HG03457 (cell line): Measurements from ENCODE around the gene ITGA8.
"Not testable (repeated sequence)": the region's sequence is repeated elsewhere in the genome, so short reads cannot be mapped to it uniquely, and the experiment has no call there.

Experiments used
- ATAC-seq: cut with Tn5 transposase; IDR thresholded peaks from one replicate; pipeline ENCODE4 v1.9.1; 2021; ENCODE audit warnings: moderate number of reproducible peaks; ENCODE audit not compliant: unreplicated experiment

The ITGA8 gene

DNA sequence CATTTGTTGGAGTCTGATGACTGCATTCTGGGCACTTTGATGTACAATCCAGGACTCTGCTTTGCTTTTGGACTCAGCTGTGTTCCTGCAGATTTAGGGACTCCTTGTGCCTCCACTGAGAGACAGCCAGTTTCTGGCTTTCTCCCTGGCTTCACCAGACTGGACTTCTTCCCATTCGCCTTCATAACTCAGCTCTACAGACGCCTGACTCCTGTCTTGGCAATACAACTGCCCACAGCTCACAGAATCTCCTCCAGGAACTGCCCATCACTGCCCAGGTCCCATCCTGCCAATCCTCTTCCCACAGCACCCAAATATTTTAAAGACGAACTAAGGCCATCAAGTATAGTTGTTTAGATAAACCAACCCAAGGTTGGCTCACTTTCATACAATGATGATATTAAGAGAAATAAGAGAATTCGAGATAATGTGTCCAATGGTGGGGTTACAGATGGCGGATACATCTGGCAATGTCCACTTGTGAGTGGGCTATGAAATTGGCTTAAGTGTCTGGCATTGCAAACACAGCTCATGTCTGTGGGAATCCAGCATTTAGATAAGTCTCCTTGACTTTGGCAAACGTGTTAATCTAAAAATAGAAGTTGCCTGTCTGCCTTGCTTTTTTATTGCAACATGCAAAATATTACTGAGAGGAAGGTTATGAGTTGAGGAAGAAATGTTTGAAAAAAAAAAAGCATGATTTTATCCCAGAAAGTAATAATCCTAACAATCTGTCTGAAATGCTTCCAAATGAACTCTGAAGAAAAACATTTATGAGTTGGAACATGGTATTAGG, 95.1 kb downstream of the ITGA8 start:
- no peak for ATAC-seq

DNA sequence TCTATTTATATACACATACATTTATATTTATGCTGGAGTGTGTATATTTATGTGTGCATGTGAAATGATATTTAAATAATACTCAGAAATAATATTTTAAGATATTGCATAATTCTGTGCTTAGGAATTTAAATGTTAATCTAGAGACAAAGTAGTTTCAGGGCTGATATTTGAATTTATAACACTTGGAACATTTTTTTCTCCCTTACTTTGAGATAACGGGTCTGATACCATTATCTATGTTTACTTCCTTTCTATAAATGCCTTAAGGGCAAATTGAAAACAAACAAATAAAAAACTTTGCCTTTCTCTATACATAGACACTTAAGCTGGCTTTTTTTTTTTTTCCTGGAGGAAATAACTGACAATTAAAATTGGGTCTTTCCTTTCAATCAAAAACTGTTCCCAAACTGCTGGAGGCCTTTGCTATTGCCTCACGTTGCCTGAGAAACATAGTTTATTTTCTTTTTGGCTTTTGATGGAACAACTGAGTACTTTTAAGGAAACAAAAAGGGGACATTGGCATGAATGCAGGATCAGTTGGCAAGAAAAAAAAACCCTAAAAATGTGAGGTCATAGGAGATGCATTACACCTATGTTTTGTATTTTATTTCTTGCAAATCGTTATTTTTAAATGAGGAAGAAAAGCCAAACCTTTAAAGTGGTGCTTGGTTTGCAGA, 98.7 kb downstream of the ITGA8 start:
- no peak for ATAC-seq

DNA sequence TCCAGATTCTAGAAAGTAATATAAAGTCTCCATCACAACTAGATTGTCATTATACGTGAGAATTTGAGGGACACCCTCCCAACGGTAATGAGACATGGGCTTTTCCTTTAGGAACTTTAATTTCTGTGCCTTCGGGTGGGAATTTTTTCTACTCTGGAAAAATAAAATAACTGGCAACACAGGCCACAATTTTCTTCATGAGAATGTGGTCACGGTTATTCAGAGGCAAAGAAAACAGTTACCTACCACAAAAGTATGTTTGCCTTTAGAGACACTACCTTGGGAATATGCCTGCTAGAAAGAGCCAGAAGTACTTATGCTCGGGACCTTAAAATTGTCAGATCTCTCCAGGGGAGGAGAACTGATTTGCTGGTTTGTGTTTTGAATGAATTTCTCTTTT, 99.4 kb downstream of the ITGA8 start:
- no peak for ATAC-seq

DNA sequence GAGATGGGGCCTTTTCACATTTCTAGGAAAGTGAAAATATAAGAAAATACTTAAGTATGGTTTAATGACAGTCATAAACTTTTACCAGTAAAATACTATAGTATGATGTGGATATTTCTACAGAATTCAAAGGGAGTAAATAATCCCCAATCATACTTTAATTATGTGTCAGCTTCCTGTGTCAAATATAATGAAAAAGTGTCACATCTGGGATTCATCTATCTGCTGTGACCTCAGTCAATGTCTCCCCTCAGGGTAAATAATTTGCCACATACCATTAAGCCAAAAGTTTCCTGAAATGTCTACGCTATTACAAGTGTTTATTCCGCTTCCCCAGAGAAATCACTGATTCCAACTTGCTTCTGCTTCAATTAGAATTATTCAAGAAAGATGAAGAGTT, 110.5 kb downstream of the ITGA8 start:
- no peak for ATAC-seq

DNA sequence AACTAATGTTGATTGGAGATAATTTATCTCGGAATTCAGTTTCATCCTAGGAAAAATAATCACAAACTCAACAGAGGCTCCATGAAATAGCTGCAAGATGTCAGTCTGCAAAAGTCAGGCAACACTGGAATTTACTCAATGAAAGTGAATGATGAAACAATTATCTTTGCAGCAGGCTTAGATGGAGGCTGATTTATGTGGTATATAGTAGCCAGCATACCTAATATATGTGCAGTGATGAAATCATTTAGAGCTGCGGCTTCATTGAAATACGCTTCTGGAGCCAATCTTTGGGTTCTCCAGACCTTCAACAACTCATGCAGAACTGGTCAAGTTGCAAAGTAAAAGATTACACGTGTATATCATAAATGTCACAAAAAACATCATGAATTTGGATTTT, 113.3 kb downstream of the ITGA8 start:
- ATAC-seq: no peak

DNA sequence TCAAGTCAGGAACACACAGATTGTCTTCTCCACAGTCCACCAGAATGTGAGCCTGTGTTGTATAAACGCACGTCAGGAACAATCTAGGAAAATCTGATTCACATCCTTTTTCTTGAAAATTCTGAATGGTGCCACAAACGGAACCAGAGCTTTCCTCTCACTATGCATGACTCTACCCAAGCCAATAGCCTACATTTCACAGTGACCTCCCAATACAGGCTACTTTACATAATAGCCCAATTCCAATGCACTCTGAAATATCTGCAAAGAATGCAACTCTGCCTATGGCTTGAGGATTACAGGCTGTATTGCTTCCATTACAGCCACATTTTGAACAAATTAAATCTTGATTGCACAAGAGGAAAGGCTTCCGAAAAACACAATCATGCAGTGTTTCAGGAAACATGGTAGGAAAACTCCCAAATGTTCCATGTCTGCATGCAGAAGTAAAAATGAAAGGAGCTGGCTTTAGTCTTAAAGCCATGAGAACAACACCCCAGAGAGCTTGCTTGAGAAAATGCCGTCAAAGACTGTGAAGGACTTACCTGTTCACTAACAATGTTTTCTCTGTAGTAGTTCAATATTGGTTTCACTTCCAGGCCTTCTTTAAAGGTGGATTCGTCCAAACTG, 113.9 kb downstream of the ITGA8 start:
- ATAC-seq: no peak

DNA sequence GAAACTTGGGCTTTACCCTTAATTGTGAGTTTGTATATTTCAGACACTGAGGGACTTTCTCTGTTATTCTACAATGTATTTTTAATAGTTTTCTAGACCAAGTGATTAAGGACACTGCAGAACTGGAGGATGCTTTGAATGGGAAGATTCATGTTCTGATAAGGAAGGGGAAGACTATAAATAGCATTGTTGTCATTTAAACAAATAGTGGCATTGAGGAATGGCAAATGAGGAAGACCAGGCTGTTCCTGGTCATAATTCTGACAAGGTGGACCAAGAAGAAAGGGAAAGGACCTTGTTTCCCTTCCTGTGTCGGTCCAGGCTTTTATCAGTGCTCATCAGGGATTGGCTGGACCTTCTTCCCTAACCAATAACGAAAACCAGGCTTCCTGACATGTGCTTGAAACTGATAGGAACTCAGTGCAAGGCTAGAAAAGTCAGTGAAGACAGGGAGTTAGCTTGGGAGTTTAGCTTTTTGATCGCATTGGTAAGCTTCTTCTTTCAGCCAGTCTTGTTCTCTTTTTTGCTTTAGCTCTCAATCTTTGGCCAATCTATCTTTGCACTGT, 116.2 kb downstream of the ITGA8 start:
- ATAC-seq: no peak

DNA sequence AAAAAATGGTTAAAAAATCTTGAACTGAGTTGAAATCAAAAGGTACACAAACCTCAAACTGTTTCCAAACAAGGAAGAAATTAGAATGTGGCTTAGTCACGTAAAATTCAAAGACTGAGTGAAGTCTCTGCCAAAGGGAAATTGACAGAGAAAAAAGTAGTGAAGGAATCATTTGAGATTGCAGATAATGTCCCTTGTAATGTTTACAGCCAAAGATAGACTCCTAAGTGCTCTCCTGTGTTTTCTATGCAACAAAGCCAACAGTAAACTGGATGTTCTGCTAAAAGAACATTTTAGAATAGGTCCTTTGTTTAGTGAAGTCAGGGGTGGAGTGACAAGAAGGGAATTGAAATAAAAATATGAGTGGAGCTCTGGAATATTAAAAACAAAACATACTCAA, 117.9 kb downstream of the ITGA8 start:
- no peak for ATAC-seq

DNA sequence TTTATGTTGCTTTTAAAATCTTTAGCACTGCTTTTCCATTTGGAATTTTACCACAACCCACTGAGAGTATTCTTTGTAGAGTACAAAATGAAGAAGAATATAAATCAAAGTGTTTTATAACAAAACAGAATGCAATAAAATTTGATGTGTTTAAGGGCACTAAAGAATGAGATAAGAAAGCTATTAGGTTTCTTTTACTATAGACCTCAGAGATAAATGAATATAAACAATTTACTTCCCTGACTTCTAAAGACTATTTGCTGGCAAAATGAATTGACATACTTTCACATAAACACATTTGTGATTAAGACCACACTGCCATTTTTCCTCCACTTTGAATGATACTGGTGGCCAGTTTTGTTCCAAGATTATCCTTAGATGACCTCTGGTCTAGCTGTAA, 124.5 kb downstream of the ITGA8 start:
- ATAC-seq: no peak

DNA sequence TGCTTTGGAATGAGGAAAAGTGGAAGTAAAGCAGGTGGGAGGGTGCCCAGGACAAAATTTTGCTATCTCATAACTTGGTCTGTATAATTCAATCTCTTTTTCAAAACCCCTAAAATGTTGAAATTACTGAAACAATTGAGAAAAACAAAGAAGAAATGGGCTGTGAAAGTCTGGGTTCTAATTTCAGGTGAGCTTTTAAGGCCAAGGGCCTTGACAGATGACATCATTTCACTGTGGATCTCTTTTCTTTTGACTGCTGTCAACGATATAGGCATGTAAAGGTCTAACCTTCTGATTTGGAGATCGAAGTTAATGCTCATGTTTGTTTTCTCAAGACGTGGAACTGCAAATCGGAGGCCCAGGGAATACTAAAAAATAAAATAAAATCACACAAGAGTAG, 127.8 kb downstream of the ITGA8 start:
- ATAC-seq: no peak

DNA sequence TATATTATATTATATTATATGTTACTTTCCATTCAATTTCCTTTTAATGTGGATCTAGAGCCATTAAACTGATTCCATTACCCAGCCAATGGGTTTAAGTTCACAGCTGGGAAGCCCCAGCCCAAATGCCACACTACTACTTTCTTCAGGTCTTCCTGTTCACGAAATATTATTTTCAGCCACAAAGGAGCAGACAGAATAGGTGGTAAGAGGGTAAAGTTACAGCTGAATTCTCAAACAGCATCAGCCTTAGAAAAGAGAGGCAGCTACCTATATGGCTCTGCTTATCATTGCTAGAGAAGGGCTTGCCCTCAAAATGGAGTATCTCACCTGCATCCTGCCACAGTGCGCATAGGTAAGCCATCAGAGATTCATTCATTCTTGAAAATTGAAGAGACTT, 128.3 kb downstream of the ITGA8 start:
- no peak for ATAC-seq

DNA sequence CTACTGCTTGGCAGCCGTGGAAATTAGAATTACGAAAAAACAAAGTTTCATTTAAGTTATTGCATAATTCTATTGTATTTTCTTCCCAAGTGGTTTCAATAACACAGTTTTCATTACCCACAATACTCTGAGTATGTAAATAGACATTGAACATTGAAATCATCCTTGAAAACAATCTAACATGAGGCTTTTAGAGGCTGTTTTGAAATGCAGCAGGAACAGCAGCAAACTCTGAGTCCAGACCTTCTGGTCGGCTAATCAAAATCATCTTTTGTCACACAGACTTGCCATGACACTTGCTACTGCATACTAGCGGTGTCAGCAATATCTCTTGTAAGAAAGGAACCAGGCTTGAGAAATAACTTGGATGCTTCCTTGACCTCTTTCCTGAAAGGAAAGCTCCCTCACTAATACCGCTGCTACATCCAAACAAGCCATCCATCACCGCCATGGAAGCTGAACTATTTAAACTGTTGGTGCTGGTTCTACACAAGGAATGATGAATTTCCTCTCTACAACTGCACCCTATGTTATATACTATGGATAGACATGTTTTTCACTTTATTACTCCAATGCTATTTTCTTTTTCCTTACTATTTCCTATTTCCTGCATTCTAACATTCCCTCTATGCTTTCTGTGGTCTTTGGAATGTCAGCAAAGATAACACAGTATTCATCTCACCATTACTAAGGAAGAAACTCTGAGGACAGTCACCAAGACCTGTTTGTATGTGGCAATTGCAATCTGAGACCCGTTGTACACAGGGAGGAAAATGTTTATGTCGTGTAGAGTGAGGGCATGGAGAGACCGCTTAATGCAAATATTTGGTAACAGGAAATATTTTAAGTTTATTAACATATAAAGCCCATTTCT, 130.8 kb downstream of the ITGA8 start:
- no peak for ATAC-seq

DNA sequence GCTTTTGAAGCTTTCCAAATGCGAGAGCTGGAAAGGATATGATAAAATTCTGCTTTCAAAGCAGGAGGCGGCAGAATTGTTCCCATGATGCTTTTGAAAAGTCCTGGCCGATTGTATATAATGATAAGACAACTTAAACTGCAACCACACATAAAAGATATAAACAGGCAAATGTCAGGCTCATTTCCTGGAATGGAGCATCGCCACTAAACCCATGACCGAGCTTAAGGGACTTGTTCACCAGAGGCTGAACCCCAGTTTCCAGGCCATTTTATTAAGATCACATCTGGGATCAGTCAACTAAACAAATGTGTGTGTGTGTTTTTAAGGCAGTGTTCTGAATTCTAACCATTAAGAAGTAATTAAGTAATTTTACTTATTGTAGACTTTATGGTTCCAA, 131.6 kb downstream of the ITGA8 start:
- ATAC-seq: no peak

DNA sequence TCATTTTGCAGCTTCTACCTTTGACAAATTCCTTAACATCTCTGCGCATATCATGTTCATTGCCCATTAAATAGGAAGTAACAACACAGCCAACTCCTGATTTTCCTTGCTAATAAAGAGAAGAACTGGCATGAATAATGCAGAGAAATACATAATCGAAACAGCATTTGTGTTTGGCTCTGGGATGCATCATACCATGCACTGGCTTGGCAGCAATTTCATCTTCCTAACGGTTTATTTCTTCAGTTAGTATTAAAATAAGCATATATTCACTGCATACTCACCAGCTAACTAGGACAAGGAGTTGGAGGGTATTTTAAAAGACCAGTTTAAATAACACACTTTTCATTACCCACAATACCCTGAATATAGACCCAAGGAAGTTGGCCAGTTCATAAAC, 132.5 kb downstream of the ITGA8 start:
- no peak for ATAC-seq

DNA sequence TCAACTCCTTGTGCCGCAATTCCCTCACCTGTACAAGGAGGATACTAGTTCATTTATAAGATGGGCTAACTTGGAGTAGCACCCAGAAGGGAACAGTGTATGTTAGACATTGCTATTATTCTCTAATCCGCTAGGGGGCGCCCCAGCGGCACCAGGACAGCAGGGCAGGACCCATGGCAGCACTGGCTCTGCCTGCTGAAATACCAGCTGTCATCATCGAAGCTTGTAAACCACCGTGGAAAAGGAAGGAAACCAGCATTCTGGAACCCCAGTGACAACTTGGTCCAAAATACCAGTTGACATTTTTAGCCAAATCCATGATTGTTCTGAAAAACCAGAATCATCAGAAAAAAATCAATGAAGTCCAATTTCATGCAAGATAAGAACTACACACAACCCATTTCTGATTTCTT, 134.4 kb downstream of the ITGA8 start:
- peak; percentile 65 for ATAC-seq

DNA sequence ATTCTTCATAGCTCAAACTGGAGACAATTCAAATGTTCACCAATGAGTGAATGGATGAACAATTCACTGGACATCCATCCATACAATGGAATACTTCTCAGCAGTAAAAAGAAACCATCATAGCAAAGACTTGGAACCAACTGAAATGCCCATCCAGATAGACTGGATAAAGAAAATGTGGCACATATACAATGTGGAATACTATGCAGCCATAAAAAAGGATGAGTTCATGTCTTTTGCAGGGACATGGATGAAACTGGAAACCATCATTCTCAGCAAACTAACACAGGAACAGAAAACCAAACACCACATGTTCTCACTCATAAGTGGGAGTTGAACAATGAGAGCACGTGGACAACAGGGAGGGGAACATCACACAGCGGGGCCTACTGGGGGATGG, 136.8 kb downstream of the ITGA8 start:
- ATAC-seq: not testable (repeated sequence)

DNA sequence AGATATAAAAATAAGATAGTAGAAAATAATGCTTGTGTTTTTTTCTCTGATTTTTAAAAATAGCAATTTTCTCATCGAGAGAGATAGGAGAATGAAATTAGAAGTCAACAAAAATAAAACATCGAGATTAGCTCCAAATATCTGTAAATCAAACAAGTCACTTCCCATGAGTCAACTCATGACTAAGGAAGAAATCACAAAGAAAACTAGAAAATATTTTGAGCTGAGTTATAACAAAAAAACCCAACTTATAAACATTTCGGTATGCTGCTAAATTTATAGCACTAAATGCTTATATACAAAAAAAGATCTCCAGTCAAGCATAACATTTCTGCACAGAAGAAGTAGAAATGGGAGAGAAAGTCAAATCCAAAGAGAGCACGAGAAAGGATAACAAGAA, 140.1 kb downstream of the ITGA8 start:
- no peak for ATAC-seq

DNA sequence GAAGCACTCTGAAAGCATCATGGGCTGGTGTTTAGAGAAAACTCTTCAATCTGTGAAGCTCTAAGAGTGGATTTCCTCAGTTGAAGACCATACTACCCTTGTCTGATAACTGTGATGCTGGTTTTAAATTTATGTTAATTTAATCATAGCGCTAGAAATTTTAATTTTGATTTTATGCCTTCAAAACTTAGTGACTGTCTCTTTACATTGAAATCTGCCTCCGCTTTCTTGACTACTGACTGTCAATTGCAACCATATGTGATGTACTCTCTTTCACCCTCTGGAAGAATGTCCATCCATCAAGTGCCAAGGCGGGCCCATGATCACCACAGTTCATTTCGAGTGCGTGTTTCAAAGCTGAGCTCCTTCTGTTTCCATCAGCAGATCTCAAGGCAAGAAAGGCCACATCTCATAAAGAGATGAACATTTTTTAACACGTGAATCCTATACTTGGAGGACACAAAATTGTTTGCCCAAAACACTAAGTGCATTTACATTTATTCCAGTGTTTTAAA, 147.1 kb downstream of the ITGA8 start:
- ATAC-seq: no peak

DNA sequence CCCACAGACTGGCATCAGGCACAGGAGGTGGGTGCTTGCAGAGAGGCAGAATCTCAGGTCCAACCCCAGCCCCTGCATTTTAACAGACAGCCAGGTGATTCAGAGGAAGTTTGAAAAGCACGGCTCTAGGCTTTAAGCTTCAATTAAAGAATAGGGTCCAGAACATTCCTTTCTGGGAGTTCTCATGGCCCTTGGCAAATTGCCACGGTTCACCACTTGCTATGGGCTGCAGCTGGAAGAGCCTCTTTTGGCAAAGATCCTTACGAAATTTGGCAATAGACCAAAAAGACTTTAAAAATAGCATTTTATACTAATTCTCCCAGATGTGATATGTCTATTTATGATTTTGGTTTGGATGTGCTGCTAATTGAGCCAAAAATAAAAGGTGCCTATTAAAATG, 148.1 kb downstream of the ITGA8 start:
- no peak for ATAC-seq

DNA sequence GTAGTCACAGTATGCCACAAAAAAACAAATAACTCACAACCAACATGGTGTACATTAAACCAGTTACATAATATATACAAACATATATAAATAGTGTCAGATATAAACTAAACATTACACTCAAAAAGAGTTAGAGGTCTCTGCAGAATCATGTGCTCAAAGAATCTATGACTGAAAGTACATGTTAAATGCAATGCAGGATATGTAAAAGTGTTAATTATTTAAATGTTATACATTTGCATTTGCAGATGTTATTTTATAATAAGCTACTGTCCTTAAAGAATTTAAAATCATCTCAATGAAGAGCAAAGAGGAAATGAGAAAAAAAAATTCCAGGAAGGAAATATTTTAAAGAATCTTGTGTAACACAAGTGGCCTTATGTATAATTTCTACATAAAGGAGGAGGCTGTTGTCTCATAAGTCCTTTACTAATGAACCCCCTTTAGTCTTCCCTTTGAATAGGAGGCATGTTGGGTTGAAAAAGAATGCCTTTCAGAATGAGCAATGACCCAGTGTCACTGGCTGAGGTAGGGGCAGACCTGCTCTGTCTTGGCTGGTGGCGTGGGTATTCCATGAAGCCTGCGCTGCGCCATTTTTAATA, 148.9 kb downstream of the ITGA8 start:
- no peak for ATAC-seq
